ENCODE results near the gene PPP5C.

GRCh38 chr19:46381346-46381745 is 34.5 kb downstream of the PPP5C start:
- TF ChIP-seq CTCF (IDR thresholded peaks at IDR 0.05 in 4 of 5, conservative IDR thresholded peaks at IDR 0.05 in 1 of 5): no peak
- no peak for TF ChIP-seq POLR2A (IDR thresholded peaks at IDR 0.05)

Data from gastrocnemius medialis (tissue), 4 donors.